A549 (cell line): ENCODE data around the gene SYPL1.

ENCODE experiments used
- ATOH8 ChIP-seq: fragments of 250-450 bp; sonication (Bioruptor Pico); IDR thresholded peaks from 2 replicates; pipeline ENCODE4 v1.5.0; 2020; ENCODE audit warnings: low read depth, mild to moderate bottlenecking, moderate library complexity
- CHD2 ChIP-seq: fragments of 150-350 bp; IDR thresholded peaks from 2 replicates; pipeline ENCODE4 v1.6.1; 2014; ENCODE audit warnings: low read length; ENCODE audit not compliant: partially characterized antibody
- CTCF ChIP-seq: fragments of >200 bp; sonication (Bioruptor Twin); formaldehyde crosslinking; IDR thresholded peaks from 3 replicates; pipeline ENCODE4 v1.5.1; 2016
- EHF ChIP-seq: fragments of 250-450 bp; sonication (Bioruptor Pico); IDR thresholded peaks from 2 replicates; pipeline ENCODE4 v1.5.0; 2020; ENCODE audit warnings: mild to moderate bottlenecking
- EHMT2 ChIP-seq: fragments of 200-600 bp; sonication (generic); IDR thresholded peaks from 2 replicates; pipeline ENCODE4 v1.6.1; 2016; ENCODE audit warnings: antibody characterized with exemption, low read depth, mild to moderate bottlenecking, moderate library complexity
- HDAC2 ChIP-seq: fragments of 200-600 bp; sonication (generic); IDR thresholded peaks from 2 replicates; pipeline ENCODE4 v1.6.1; 2016
- JUN ChIP-seq, 2 experiments: fragments of >200 bp; sonication (Bioruptor Twin); formaldehyde crosslinking; IDR thresholded peaks; 2 replicates in 1 of 2; 3 replicates in 1 of 2; pipeline ENCODE4 v1.6.1; 2016 to 2017
- MAFK ChIP-seq: fragments of 450-650 bp; IDR thresholded peaks from 2 replicates; pipeline ENCODE4 v1.6.1; 2014; ENCODE audit not compliant: partially characterized antibody
- MAX ChIP-seq: IDR thresholded peaks from 2 replicates; pipeline ENCODE4 v1.6.1; 2012
- POLR2A ChIP-seq: IDR thresholded peaks from 2 replicates; pipeline ENCODE4 v1.6.1; 2012; ENCODE audit warnings: mild to moderate bottlenecking, low read length
- RAD21 ChIP-seq, 2 experiments: fragments of >200 bp in 1 of 2; sonication (Bioruptor Twin) in 1 of 2; formaldehyde crosslinking in 1 of 2; IDR thresholded peaks in 1 of 2; conservative IDR thresholded peaks in 1 of 2; 2 replicates in 1 of 2; 3 replicates in 1 of 2; pipeline ENCODE4 v1.6.1; 2012 to 2018; ENCODE audit warnings: inconsistent platforms in 1 of 2
- REST ChIP-seq: fragments of 200-600 bp; sonication (generic); IDR thresholded peaks from 2 replicates; pipeline ENCODE4 v1.6.1; 2016; ENCODE audit warnings: antibody characterized with exemption, mild to moderate bottlenecking, moderate library complexity
- USF2 ChIP-seq: fragments of 450-650 bp; IDR thresholded peaks from 2 replicates; pipeline ENCODE4 v1.6.1; 2014; ENCODE audit warnings: antibody characterized with exemption
- ZNF302 ChIP-seq: fragments of 250-450 bp; sonication (Bioruptor Pico); IDR thresholded peaks from 2 replicates; pipeline ENCODE4 v1.9.0; 2021; ENCODE audit warnings: inconsistent platforms, mild to moderate bottlenecking, moderate library complexity

GRCh38 chr7:106092204-106092603, 19.9 kb downstream of the SYPL1 start:
- TF ChIP-seq MAX (no peak), USF2 (no peak), EHF (CRISPR knock-in tag) (no peak), ZNF302 (CRISPR knock-in tag) (no peak), POLR2A (no peak), CTCF (no peak), REST (no peak), RAD21 (conservative IDR thresholded peaks at IDR 0.05 in 1 of 2, IDR thresholded peaks at IDR 0.05 in 1 of 2) (no peak), JUN (IDR thresholded peaks at IDR 0.05) (no peak), ATOH8 (CRISPR knock-in tag) (no peak), CHD2 (no peak), EHMT2 (no peak), HDAC2 (no peak), MAFK (no peak)
